ENCODE data around the gene NEK7. TPM values are rescaled to one million over a fixed set of nuclear protein-coding genes. Genes with fewer than 3 reads are reported as not detected.

NEK7 gene
- total RNA-seq, 2 experiments from 2014 or later: 14.9 to 25.6 TPM

DNA sequence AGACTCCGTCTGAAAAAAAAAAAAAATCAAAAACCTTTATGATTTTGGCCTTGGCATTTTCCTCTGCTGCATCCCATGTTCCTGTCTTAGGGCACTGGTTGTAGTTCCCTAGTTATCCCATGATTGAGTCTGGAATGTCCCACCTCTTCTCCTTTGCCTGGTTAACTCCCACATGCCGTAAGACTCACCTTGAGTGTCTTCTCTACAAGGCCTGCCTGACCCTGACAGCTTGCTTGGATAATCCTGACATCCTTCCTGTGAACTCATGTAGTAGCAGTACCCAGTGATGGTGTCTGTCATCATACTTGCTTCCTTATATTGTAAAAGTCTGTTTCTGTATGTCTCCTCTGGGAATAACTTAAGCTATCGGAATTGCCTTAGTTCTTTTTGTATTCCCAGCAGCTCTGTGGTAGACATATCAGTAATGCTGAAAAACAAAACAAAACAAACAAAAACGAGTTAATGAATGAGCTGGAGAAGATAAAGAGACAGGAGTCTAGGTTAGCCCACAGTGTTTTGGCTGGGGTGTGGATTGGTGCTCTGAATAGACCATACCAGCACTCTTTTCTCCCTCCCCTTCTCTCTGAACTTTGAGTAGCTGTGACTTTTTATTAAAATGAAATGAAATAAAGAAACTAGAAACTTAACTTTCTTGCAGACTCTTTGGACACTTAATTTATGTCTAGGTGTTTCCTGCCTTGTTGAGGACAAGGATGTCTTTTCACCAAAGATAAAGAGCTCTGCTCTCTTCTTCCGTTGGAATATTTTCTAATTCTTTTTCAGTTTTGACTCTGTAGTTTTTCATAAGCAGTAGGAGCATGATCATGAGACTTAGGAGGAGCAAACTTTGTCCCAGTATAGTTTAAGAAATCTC, 15.1 kb downstream of the NEK7 start:
- POLR2A ChIA-PET: interaction anchor here (0.6 to 1.7 kb wide), 7 partner anchors 8 to 654 kb away, joined by 3 to 7 read pairs (median 3); no protein-coding TSS in a partner anchor
- intact Hi-C loops (cut with micrococcal nuclease; ENCODE audit: unreplicated experiment): no loop called here
- DNase-seq (ENCODE audit: low spot score): no peak
- H4K20me1 ChIP-seq (ENCODE audit: insufficient read depth, low read length): no peaks in the 10 kb centered on the region
- H2AFZ ChIP-seq (ENCODE audit: low read length): no peak overlapping the region
- H3K9me3 ChIP-seq (ENCODE audit: low read length): no peaks in the 10 kb centered on the region
- CTCF ChIA-PET (ENCODE audit: unreplicated experiment): interaction anchor here (0.8 to 0.9 kb wide), 2 partner anchors 11 to 14 kb away, joined by 3 to 5 read pairs; no protein-coding TSS in a partner anchor
- peaks cover 43% of the 10 kb centered on the region for H3K4me1 ChIP-seq (ENCODE audit: insufficient read depth, low read length, poor library complexity, severe bottlenecking)
- H3K79me2 ChIP-seq (ENCODE audit: insufficient read depth, low read depth, low read length): peaks cover 71% of the 10 kb centered on the region; the same call in 1 of the 2 replicates
- no peak overlapping the region for H3K4me2 ChIP-seq (ENCODE audit: low read length)
- H3K9me2 ChIP-seq (ENCODE audit: insufficient read depth, low read length): no peaks in the 10 kb centered on the region
- H3K36me3 ChIP-seq (ENCODE audit: insufficient read depth, low read length): no peaks in the 10 kb centered on the region
- H3K4me3 ChIP-seq (ENCODE audit: low read depth, low read length, poor library complexity, severe bottlenecking): no peak overlapping the region
- BruUV-seq (replicated peaks): no TSS peak
- no peak overlapping the region for H3K27ac ChIP-seq (ENCODE audit: low read depth, low read length, poor library complexity, severe bottlenecking)
- TF ChIP-seq, protein P1, sequence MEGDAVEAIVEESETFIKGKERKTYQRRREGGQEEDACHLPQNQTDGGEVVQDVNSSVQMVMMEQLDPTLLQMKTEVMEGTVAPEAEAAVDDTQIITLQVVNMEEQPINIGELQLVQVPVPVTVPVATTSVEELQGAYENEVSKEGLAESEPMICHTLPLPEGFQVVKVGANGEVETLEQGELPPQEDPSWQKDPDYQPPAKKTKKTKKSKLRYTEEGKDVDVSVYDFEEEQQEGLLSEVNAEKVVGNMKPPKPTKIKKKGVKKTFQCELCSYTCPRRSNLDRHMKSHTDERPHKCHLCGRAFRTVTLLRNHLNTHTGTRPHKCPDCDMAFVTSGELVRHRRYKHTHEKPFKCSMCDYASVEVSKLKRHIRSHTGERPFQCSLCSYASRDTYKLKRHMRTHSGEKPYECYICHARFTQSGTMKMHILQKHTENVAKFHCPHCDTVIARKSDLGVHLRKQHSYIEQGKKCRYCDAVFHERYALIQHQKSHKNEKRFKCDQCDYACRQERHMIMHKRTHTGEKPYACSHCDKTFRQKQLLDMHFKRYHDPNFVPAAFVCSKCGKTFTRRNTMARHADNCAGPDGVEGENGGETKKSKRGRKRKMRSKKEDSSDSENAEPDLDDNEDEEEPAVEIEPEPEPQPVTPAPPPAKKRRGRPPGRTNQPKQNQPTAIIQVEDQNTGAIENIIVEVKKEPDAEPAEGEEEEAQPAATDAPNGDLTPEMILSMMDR (conservative IDR thresholded peaks at IDR 0.05; ENCODE audit: low read length): no peak
- TF ChIP-seq EZH2phosphoT487 (IDR thresholded peaks at IDR 0.05; ENCODE audit: borderline replicate concordance, low read depth, low read length): no peak

DNA sequence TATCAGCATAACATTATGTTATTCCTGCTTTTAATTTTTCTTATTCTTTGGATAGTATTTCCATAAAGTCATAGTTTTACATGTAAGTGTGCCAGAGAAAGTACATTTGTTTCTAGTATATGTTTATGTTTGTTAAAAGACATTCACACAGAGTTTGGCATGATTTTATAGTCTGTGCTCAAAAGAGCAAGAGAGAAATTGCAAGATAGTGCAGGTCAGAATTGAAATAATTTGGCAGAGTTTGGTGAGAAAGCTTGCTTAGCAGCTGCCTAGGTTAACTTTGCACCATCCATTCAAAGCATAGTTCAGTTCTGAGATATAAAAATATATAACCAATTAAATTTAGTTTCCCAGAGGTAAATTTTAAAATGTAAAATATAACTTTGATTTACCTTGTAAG, 17.0 kb downstream of the NEK7 start:
- TF ChIP-seq, protein P1 (conservative IDR thresholded peaks at IDR 0.05; ENCODE audit: low read length): no peak
- no peak for TF ChIP-seq EZH2phosphoT487 (IDR thresholded peaks at IDR 0.05; ENCODE audit: borderline replicate concordance, low read depth, low read length)
- Histone ChIP-seq H3K4me3 (ENCODE audit: low read depth, low read length, poor library complexity, severe bottlenecking) (no peak overlapping the region), H3K4me1 (ENCODE audit: insufficient read depth, low read length, poor library complexity, severe bottlenecking) (peaks cover 23% of the 10 kb centered on the region), H3K36me3 (ENCODE audit: insufficient read depth, low read length) (no peaks in the 10 kb centered on the region), H3K79me2 (ENCODE audit: insufficient read depth, low read depth, low read length) (peaks cover 52% of the 10 kb centered on the region; the same call in 1 of the 2 replicates), H2AFZ (ENCODE audit: low read length) (no peak overlapping the region), H3K4me2 (ENCODE audit: low read length) (peak overlapping the region; percentile 34), H3K27ac (ENCODE audit: low read depth, low read length, poor library complexity, severe bottlenecking) (no peak overlapping the region), H4K20me1 (ENCODE audit: insufficient read depth, low read length) (no peaks in the 10 kb centered on the region), H3K9me3 (ENCODE audit: low read length) (no peaks in the 10 kb centered on the region), H3K9me2 (ENCODE audit: insufficient read depth, low read length) (no peaks in the 10 kb centered on the region)
- ChIA-PET POLR2A (interaction anchor here (1.0 to 1.6 kb wide), 3 partner anchors 10 to 22 kb away, joined by 3 to 7 read pairs (median 4); no protein-coding TSS in a partner anchor), CTCF (ENCODE audit: unreplicated experiment) (interaction anchor here (0.6 kb wide), 1 partner anchor 823 kb away, joined by 4 read pairs; no protein-coding TSS in a partner anchor)
- DNase-seq (ENCODE audit: low spot score): no peak
- intact Hi-C loops (cut with micrococcal nuclease; ENCODE audit: unreplicated experiment): no loop called here
- BruUV-seq (replicated peaks): no TSS peak

Data from OCI-LY7 (cell line).